Measurements from ENCODE around the gene ARHGAP40. TPM values are rescaled to one million over a fixed set of nuclear protein-coding genes. Genes with fewer than 3 reads are reported as not detected.

The ARHGAP40 gene
- not detected in 2 replicates for total RNA-seq

DNA sequence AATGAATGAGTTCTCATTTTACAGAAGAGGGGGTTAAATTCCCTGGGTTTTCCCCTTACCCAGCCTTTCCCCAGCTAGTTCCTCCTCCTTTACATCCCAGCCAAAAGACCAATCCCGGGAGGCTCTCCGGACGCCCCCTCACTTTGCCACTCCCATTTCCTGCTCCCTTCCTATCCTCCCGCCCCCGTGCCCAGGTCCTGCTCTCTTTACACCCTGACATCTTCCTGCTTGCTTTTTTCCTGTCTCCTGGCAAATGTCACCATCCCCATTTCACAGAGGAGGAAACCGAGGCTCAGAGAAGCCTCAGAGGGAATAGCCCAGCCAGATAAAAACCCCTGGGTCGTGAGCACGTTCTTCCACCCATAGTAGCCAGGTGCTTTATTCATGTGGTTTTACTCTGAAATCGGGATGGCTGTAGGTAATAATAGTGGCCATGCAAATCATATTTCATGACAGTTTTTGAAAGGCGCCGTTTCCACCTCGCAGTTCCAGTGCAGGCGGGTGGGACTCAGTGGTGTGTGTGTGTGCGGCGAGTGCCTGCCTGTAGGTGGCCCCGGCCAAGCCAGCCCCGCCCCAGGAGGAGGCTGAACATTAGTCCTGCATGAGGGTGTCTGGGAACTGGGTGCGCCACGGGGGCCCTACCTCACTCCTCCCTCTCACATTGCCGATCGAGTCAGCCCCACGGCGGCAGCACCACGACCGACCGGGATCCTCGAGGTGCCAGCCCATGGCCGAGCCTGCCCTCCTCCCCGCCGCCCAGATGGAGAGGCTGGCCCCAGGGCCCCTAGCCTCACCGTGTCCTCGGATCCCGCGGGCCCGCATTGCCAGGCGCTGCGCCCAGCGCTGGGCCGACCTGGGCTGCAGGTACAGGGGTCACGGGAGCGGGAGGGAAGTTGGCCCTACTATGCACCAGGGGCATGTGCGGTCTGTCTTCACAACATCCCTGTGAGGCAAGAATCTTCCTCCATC lies at the start of gene ARHGAP40:
TSS of gene ARHGAP40 (plus strand) at position 594 of the 969 bp plus-strand sequence.
- intact Hi-C loops (cut with micrococcal nuclease): no loop called here

DNA sequence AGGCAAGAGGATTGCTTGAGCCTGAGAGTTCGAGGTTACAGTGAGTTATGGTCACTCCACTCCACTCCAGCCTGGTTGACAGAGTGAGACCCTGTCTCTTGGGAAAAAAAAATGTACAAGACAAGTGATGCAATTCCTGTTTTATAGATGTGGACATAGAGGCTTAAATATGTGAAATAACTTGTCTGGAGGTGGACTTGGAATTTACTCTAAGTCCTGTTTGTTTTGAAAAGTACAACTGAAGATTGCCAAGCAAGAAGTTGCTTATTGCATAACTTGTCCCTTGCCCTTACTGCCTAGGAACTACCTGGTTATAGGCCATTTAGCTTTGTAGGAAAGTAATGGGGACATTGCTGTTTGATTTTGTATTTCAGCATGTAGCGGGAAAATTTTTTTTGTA lies 46.6 kb upstream of the ARHGAP40 start:
- intact Hi-C loops (cut with micrococcal nuclease): no loop called here

DNA sequence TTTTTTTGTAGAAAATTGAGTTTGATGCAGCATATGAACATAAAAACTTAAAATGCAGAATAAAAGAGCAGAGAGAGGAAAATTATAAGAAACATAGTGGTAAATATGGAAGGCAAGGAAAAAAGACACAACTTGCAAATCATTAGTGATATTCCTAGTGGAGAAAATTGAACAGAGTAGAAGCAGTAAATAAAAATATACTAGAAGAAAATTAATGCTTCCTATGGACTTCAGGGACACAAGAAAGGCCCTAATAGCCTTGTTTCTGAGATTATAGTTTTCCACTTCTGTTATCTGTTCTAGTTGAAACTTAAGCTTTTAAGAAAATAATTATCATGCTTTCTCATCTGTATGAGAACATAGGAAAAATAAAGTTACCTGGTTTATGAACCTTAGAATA lies 46.2 kb upstream of the ARHGAP40 start:
- intact Hi-C loops (cut with micrococcal nuclease): no loop called here

DNA sequence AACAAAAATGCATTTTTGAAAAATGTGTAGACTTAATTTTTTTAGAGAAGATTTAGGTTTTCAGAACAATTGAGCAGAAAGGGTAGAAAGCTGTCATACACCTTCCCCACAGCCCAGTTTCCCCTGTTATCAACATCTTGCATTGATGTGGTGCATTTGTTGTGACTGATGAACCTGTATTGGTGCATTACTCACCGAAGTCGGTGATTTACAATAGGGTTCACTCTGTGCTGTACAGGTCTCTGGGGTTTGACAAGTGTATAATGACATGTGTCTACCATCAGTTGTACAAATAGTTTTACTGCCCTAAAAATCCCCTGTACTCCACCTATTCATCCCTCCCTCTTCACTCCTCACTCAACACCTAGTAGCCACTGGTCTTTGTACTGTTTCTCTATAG lies 44.4 kb upstream of the ARHGAP40 start:
- intact Hi-C loops (cut with micrococcal nuclease): no loop called here

DNA sequence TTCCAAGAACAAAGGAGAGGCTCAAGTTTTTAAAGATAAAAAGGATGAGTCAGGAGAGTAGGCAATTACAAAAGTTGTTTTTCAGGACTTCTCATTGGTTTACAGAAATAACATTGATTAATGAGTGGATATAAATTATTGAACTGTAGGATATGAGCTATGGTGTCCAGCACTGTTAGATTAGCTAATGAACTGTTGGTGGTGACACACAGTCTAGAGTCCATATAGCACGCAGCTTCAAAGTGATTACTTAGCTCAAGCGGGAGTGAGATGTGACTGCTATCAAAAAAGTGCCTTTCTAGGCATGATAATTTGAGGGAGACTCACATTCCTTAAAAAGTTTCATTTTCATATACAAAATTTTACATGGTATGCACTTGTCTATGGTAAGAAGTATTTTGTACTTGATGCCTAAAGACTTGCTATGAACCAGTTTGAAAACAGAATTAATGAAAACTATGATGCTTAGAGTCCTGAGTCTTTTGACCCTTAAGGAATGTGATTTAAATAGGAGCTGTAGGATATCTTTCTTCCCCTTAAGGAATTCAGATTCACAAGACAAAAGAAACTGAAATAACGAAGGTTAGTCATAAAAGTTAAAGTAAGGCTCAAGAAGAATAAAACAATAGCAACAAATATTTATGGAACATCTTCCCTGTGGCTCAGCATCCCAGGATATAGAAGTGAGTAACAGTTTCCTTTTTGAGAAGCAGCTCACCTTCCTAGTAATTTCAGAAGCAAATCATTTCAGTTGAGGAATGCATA lies 42.8 kb upstream of the ARHGAP40 start:
- intact Hi-C loops (cut with micrococcal nuclease): no loop called here

DNA sequence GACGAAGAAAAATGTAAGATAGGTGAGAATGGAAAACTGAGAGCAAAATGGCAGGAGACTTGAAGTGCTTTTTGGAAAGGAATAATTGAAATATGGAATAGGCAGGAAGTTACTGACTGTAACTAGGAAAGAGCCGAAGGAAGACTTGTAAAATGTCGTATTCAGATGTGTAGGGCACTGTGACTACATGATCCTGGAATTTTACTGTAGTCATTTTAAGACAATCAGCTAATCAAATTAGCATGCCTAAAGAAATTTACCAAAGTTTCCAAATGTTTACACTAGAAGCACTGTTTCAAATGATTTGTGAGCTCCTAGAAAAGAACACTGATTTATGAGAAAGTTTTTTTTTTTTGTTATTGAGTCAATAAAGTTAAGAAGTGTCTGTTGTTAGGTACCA lies 41.8 kb upstream of the ARHGAP40 start:
- intact Hi-C loops (cut with micrococcal nuclease): no loop called here

DNA sequence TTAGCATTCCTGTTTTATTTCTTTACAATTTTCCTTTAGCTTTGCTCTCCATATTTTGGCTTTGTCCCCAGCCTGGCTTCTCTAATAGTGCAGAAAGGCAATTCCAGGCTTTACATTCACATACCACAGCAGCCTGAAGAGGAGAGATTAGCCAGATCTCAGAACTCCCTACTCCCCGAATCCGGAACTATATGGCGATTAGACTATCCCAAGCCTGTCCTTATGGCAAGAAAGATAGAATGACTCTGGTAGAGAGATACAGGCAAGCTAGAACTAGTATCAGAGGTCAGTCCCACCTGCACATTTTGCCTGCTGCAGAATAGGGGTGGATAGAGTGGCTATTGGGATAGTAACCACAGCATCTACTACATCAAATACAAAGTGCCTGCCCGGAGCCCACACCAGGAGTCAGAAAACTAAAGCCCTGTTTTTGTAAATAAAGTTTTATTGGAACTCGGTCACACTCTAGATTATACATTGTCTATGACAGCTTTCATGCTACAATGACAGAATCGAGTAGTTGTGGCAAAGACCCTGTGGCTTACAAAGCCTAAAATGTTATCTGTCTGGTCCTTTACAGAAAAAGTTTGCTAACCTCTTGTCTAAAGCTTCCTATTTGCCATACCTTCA lies 37.7 kb upstream of the ARHGAP40 start:
- intact Hi-C loops (cut with micrococcal nuclease): no loop called here

DNA sequence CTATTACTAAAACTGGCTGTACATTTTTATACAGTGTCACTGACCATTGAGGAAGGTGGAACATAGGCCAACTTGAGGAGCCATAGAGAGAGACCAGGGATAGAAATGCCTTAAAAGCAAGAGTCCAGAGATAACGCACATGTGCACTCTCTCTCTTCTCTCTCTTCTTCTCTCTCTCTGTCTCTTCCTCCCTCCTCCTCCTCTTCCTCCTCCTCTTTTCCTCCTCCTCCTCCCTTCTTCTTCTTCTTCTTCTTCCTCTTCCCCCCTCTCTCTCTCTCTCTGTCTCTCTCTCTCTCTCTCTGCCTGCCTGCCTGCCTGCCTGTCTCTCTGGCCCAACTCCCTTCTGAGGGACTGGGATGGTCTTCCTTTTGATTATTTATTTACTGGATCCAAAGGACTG lies 36.9 kb upstream of the ARHGAP40 start:
- intact Hi-C loops (cut with micrococcal nuclease): no loop called here

DNA sequence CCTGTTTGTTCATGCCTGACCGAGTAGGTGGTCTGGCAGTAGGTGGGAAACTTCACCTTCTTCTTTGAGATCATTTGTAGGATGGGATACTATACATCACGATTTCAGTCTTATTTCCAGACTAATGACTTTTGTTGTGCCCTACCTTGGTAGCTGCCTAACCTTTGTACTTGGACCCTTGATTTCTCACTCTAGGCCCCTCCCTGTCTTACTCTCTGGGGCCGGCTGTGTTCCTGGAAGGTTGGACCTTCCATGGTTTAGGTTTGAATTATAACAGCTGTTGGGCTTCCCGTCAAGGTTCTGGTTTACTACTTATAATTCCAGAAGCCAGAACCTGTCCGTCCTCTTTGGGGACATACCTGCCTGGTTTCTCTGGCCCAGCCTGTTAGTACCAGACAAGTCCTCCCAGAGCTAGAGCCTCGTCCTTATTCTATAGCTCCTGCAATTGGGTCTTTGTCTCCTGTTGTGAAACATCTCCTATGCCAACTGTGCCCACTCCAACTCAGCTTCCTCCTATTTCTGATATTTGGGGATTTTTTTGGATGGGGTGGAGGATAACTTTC lies 35.5 kb upstream of the ARHGAP40 start:
- intact Hi-C loops (cut with micrococcal nuclease): no loop called here

DNA sequence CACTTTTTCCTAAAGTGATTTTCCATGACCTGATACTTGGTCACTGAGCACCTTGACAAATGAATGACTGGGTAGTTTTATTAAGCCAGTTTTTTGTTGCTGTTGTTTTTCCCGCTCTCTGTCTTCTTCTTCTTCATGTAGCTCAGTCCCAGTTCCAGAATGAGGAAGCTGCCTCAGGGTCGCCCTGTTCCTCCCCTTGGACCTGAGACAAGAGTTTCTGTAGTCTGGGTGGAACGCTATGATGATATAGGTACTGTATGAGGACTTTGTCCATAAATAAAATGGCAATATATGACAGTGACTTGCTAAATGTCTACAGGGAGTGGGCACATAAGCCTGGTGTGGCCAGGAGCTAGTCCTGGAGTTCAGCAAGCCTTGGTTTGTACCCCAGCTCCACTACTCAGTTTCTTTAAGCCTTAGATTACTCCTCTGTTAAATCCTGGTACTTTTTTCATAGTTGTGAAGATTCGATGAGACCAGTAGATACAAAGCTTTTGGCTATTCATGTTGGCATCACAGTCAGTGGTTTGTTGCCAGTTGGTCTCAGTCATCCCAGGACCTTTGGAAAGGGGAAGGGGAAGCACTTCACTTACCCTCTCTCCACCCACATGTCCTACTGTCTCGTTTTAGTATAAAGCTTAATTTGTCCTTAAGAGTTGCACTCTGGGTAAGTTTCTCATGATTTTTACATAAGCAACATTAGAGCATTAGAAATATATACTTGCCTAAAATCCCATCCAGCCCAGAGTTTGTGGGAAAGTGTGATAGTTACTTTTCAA lies 31.7 kb upstream of the ARHGAP40 start:
- intact Hi-C loops (cut with micrococcal nuclease): no loop called here

DNA sequence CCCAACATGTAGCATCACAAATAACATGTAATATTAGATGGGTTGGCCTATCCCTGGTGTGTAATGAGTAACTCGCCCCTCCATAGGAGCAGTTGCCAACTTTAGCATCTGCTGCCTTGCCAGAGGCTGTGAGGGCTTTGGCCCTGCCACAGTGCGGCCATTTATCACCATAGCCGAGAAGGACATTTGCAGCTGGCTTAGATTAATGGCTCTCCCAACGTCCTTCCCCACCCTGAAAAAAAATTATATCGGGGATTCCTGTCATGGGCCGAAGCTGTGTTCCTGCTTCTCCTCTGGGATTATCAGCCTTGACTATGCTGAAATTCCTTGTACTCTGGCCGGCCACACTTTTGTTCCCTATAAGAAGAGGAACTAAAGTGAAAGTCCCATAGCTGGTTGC lies 28.2 kb upstream of the ARHGAP40 start:
- intact Hi-C loops (cut with micrococcal nuclease): no loop called here

DNA sequence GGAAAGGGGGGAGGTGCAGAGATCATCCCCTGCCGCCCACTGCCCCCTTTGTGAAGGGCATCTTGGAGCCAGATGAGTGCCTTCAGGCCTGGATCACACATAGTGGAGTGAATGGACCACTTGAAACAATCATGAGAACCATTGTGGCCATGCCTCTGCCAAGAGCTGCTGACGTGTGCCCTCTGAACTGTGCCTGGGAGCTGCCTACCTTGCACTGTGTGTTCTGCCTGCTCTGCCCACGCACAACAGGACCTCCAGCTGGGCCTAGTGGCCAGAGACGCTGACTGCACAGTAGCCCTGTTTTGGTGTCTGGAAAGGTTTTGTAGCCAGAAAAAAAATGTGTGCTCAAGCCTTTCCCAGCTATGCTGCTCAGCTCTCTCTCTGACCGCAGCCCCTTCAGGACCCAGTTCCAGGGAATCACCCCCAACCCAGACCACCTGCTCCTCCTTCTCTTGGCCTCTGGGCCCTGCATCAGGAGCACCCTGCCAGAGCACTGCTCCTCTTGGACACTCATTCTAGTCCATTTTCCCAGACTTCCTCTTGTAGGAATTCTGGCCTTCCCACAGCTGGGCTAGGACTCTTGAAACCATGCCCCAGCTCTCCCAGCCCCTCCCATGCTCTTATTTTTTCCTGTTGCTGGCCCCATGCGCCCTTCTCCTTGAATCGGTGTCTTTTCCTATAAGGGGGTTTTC lies 22.2 kb upstream of the ARHGAP40 start:
- intact Hi-C loops (cut with micrococcal nuclease): no loop called here

DNA sequence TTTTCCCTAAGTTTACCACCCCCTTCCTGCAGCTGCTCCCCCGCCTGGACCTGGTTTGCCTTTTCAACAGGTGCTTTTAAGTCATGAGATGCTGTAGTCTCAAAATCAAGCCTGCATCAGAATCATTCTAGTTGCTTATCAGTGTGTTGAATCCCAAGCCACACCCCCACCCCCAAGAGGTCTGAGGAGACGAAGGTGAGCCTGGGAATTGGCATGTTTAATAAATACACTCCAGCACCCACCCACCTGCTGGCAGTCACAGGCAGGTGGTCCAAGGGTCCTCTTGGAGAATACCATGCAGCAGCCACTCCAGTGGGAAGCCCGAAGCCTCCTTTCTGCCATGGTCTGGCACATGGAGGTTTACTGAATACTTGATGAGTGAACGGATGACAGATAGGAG lies 21.7 kb upstream of the ARHGAP40 start:
- intact Hi-C loops (cut with micrococcal nuclease): no loop called here

DNA sequence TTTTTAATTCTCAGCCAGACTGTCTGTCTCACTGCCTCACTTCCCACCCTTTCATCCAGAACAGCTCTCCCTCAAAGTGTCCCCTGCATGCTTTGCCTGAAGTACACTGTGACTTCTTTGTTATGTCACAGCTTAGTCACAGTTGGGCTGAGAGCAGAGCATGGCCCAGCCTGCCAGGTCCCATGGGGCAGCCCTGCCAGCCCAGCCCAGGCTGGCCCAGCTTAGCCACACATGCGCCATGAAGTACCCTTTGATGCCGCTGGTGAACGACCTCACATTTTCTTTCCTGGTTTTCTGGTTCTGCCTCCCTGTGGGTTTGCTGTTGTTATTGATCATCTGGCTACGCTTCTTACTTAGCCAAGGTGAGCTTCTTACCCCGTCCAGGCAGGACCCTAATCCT lies 20.6 kb upstream of the ARHGAP40 start, which contains the start of gene ADIG:
TSS of gene ADIG (plus strand) at position 185 of the 400 bp plus-strand sequence. CDS start at position 239, 54 bp downstream.
- intact Hi-C loops (cut with micrococcal nuclease): no loop called here

DNA sequence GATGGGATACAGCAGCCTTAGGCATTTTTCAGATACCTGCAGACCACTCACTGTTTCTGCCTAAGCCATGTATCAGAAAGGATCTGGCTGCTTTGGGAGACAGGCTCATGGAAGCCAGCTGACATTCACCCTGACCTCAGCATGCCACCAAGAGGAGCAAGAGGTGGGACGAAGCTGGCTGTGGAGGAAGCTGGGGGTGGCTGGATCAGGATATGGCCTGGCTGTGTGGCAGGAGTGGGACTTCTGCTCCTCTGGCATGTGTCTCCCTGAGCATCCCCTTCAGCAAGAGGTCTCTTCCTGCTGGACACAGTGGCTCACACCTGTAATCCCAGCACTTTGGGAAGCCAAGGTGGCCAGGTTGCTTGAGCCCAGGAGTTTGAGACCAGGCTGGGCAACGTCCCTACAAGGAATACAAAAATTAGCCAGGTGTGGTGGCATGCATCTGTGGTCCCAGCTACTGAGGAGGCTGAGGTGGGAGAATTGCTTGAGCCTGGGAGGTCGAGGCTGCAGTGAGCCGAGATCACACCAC lies 19.7 kb upstream of the ARHGAP40 start:
- intact Hi-C loops (cut with micrococcal nuclease): no loop called here

DNA sequence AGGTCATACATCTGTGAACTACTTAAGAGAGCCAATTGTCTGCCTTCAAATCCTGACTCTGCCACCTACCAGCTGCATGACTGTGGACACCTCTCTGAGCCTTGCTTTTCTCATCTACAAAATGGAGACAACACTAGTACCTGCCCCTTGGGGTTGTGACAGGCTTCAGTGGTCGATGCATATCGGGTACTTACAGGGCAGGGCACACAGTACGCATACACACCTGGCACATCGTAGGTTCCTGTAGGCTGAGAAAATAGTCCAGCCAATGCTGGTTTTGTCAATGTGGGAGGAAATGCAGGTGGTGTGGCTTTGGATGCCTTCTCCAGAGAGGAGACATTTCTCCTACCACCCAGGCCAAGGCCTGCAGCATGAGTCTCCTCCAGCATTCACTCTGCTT lies 18.3 kb upstream of the ARHGAP40 start:
- intact Hi-C loops (cut with micrococcal nuclease): no loop called here

DNA sequence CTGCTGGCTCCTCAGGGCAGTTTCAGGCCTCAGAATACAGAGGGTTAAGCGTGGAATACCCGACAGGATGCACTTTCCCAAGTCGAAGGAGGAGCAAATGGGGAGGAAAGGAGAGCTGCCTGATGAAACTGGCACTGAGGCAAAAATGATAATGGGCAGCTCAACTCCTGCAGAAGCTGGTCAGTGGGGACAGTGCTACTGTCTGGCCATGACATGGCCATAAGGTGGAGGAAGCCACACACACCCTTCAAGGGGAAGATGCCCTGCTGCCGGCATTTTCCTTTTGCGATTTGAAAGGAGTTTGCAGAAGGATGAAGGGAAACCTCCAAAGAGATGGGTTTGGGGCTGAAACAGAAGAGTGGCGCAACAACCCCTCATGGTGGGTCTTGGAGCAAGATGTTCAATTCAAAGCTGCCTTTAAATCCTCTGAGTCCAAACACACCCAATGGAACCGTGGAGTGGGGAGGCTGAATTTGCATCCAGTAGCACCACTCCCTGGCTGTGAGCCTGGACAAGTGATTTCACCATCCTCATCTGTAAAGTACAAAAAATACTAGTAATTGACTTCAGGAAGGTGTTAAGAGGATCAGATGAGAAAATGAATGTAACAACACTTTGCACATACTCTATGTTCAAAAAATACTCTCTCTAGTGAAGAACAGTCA lies 17.4 kb upstream of the ARHGAP40 start:
- intact Hi-C loops (cut with micrococcal nuclease): no loop called here

DNA sequence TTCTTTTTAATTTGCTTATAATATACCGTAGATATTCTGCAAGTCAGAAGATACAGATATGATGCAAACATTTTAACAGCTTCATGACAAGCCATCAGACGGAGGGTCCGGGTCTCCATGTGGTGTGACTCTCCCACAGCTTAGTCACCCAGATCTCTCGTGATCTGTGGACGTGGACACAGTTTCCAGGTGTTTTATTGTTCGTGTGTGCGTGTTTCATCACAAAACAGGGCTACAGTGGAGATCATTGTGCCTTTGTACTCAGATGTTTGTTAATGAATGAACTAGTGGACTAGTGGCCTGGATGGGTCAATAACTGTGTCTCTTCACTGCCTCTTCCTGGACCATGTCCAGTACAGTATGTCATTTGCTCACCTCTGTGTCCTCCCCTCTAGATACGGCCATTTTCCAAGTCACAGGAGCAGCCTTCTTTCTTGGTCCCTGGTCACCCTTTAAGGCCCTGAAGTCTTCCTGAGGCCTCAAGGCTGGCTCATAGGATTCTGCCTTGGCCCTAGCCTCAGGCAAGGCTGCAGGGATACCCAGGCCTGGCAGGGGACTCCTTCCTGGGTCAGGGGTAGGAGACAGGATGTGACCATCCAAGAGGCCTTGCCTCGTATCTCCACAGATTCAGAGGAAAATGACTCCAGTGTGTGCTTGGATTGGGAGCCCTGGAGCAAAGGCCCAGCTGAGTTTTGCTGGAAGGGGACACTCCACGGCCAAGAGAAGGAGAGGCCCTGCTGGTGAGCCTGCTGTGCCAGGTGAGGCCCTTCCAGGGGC lies 16.0 kb upstream of the ARHGAP40 start:
- intact Hi-C loops (cut with micrococcal nuclease): no loop called here

DNA sequence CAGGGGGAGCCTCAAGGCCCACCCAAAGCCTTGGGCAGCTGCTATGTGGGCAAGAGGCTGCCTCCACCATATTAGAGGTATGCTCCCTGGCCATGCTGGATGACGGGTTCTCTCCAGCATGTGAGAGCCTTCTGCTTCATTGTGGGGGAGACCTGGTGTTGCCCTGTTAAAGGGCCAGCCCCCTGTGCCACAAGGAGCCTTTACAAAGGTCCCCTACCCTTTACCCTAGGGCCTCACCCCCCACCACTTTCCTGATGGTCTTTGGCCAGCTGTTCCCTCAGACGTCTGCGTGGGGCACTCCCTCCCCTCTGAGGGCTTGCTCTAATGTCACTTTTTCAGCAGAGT lies 15.5 kb upstream of the ARHGAP40 start:
- intact Hi-C loops (cut with micrococcal nuclease): no loop called here

Measured in T-helper 1 cell treated with Interleukin-12 subunit alpha and Interleukin-12 subunit beta and Interleukin-4 antibody, amounts not matched to agents 30 ng/mL and 1 ng/mL, for 36 hours (primary cell).